Measurements from ENCODE around the gene INPP5D.
A peak's percentile ranks its signal among the peaks of the same experiment; 100 is the strongest.
"Not testable (repeated sequence)": the region's sequence is repeated elsewhere in the genome, so short reads cannot be mapped to it uniquely, and the experiment has no call there.

INPP5D gene

GRCh38 chr2:233189025-233189424 is 128.9 kb downstream of the INPP5D start:
- intact Hi-C loops (cut with DNase I): no loop called here
- peak in 3 of 10 donors; percentile 30 to 90 (median 73) for DNase-seq

- intact Hi-C loops (cut with DNase I); DNase-seq: not testable (repeated sequence)
Measured at GRCh38 chr2:233191016-233191415, 130.9 kb downstream of the INPP5D start.

GRCh38 chr2:233193738-233194137 is 133.6 kb downstream of the INPP5D start:
- intact Hi-C loops (cut with DNase I): no loop called here

GRCh38 chr2:233195027-233195426 is 134.9 kb downstream of the INPP5D start:
- DNase-seq: peak in 1 of 10 donors; percentile 13
- intact Hi-C loops (cut with DNase I): no loop called here

More at GRCh38 chr2:233193738-233194137, 133.6 kb downstream of the INPP5D start:
- DNase-seq: peak in 2 of 10 donors; percentile 47 to 51

- intact Hi-C loops (cut with DNase I): no loop called here
- no peak for DNase-seq
Measured at GRCh38 chr2:233197022-233197421, 136.9 kb downstream of the INPP5D start.

GRCh38 chr2:233198026-233198425 is 137.9 kb downstream of the INPP5D start:
- intact Hi-C loops (cut with DNase I): no loop called here
- no peak for DNase-seq

- intact Hi-C loops (cut with DNase I): no loop called here
- peak in 1 of 10 donors; percentile 47 for DNase-seq
Measured at GRCh38 chr2:233199870-233200269, 139.7 kb downstream of the INPP5D start.

- DNase-seq: peak in 1 of 10 donors; percentile 25
- intact Hi-C loops (cut with DNase I): not testable (repeated sequence)
Measured at GRCh38 chr2:233200790-233201189, 140.6 kb downstream of the INPP5D start.

- intact Hi-C loops (cut with DNase I): no loop called here
- DNase-seq: peak in 2 of 10 donors; percentile 5 to 70
Measured at GRCh38 chr2:233201258-233202013, 141.3 kb downstream of the INPP5D start.

- intact Hi-C loops (cut with DNase I): no loop called here
- peak in 1 of 10 donors; percentile 43 for DNase-seq
Measured at GRCh38 chr2:233202531-233202944, 142.4 kb downstream of the INPP5D start.

GRCh38 chr2:233203060-233203459 is 142.9 kb downstream of the INPP5D start:
- intact Hi-C loops (cut with DNase I): no loop called here
- DNase-seq: peak in 1 of 10 donors; percentile 52

GRCh38 chr2:233204286-233204936 is 144.3 kb downstream of the INPP5D start:
- DNase-seq: peak in 1 of 10 donors; percentile 85
- intact Hi-C loops (cut with DNase I): no loop called here

GRCh38 chr2:233208382-233209116 is 148.4 kb downstream of the INPP5D start:
- DNase-seq: peak in 1 of 10 donors; percentile 77
- intact Hi-C loops (cut with DNase I): no loop called here

GRCh38 chr2:233209117-233209532 is 149.0 kb downstream of the INPP5D start:
- DNase-seq: no peak
- intact Hi-C loops (cut with DNase I): no loop called here

- peak in 4 of 10 donors; percentile 11 to 63 (median 40) for DNase-seq
- intact Hi-C loops (cut with DNase I): no loop called here
Measured at GRCh38 chr2:233209533-233210171, 149.5 kb downstream of the INPP5D start.

- DNase-seq: no peak
- intact Hi-C loops (cut with DNase I): no loop called here
Measured at GRCh38 chr2:233210281-233210680, 150.1 kb downstream of the INPP5D start.

- intact Hi-C loops (cut with DNase I): no loop called here
- DNase-seq: peak in 5 of 10 donors; percentile 18 to 82 (median 40)
Measured at GRCh38 chr2:233210843-233211547, 150.9 kb downstream of the INPP5D start.

- no peak for DNase-seq
- intact Hi-C loops (cut with DNase I): no loop called here
Measured at GRCh38 chr2:233211548-233211895, 151.4 kb downstream of the INPP5D start.

GRCh38 chr2:233213011-233213410 is 152.9 kb downstream of the INPP5D start:
- no peak for DNase-seq
- intact Hi-C loops (cut with DNase I): no loop called here

GRCh38 chr2:233213975-233214374 is 153.8 kb downstream of the INPP5D start:
- no peak for DNase-seq
- intact Hi-C loops (cut with DNase I): no loop called here

All from posterior cingulate gyrus (tissue), 11 donors.